Thoracic aorta (tissue), 2 donors: ENCODE results near the gene HYOU1. TPM values are rescaled to one million over a fixed set of nuclear protein-coding genes. Genes with fewer than 3 reads are reported as not detected.

Experiments used
- ATAC-seq: fragments of 150-250 bp; one replicate; pipeline ENCODE4 v1.8.0; 2017; ENCODE audit warnings: low read depth; ENCODE audit not compliant: insufficient number of reproducible peaks, low FRiP score
- DNase-seq: peaks from one replicate; pipeline ENCODE4 v3.0.0-alpha.2; 2020; ENCODE audit warnings: low spot score
- H3K27ac ChIP-seq, 2 donors: fragments of 200-600 bp; sonication (generic); 1 replicate in 1 of 2; 2 replicates in 1 of 2; pipeline ENCODE4 v1.5.1; 2016; ENCODE audit warnings: mild to moderate bottlenecking in 2 of 2, moderate library complexity in 2 of 2
- H3K27me3 ChIP-seq: fragments of 200-600 bp; sonication (generic); replicated peaks from 2 replicates; pipeline ENCODE4 v1.6.0; 2016; ENCODE audit warnings: mild to moderate bottlenecking; ENCODE audit not compliant: insufficient read depth
- H3K36me3 ChIP-seq: fragments of 200-600 bp; sonication (generic); one replicate; pipeline ENCODE4 v1.5.1; 2016
- H3K4me1 ChIP-seq, 2 donors: fragments of 200-600 bp; sonication (generic); 1 replicate in 1 of 2; 2 replicates in 1 of 2; pipeline versions ENCODE4 v1.5.1 to v1.6.0; 2016; ENCODE audit warnings: low read depth in 2 of 2, mild to moderate bottlenecking in 1 of 2; ENCODE audit not compliant: control insufficient read depth in 1 of 2
- H3K4me3 ChIP-seq: fragments of 200-600 bp; sonication (generic); 2 replicates; pipeline ENCODE4 v1.5.1; 2016; ENCODE audit warnings: mild to moderate bottlenecking
- H3K9me3 ChIP-seq: fragments of 200-600 bp; sonication (generic); 2 replicates; pipeline ENCODE4 v1.5.1; 2016
- total RNA-seq, 2 donors: library from RNA; depleted of rRNA; stranded (reverse); fragments of >200 nt; gene quantifications; one replicate each; pipeline versions ENCODE4 v1.1.0 to v1.2.3, GENCODE V29; 2016
- TF ChIP-seq, protein P1 (sequence below): fragments of 200-600 bp; sonication (generic); IDR thresholded peaks from one replicate; pipeline ENCODE4 v1.5.1; 2019; ENCODE audit warnings: antibody characterized with exemption

Gene HYOU1
- total RNA-seq, 2 donors from 2014 or later = 94.1 to 140 TPM

DNA sequence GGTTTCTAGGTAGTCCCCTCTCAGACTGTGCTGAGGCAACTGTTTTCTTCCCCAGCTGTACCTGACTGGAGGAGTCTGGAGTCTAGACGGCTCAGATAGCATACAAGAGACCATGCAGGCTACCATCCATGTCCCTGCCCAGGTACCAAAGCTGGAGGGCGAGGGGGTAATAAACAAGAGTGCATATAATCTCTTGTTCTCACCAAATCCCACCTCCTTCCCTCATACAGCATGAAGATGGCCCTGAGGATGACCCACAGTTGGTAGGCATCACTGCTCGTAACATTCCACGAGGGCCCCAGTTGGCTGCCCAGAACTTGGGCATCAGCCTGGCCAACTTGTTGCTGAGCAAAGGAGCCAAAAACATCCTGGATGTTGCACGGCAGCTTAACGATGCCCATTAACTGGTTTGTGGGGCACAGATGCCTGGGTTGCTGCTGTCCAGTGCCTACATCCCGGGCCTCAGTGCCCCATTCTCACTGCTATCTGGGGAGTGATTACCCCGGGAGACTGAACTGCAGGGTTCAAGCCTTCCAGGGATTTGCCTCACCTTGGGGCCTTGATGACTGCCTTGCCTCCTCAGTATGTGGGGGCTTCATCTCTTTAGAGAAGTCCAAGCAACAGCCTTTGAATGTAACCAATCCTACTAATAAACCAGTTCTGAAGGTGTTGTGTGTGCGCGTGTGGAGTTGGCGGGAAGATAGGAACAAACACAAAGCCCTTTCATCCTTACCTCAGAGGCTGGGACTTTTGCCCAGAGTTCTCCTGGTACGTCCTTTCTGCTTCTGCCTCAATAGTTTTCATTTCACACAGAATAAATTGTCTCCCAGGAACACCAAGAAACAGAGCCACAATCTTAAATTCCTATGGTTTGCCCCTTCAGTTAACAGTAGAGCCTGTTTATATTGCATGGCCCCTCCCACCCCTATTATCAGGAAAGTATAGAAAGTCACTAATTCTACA is 36.2 kb upstream of the HYOU1 start:
- H3K9me3 ChIP-seq = no peaks in the 10 kb centered on the region
- peak overlapping the region; percentile 86 for H3K4me3 ChIP-seq
- ATAC-seq (no peak), DNase-seq (no peak)
- TF ChIP-seq, protein P1, sequence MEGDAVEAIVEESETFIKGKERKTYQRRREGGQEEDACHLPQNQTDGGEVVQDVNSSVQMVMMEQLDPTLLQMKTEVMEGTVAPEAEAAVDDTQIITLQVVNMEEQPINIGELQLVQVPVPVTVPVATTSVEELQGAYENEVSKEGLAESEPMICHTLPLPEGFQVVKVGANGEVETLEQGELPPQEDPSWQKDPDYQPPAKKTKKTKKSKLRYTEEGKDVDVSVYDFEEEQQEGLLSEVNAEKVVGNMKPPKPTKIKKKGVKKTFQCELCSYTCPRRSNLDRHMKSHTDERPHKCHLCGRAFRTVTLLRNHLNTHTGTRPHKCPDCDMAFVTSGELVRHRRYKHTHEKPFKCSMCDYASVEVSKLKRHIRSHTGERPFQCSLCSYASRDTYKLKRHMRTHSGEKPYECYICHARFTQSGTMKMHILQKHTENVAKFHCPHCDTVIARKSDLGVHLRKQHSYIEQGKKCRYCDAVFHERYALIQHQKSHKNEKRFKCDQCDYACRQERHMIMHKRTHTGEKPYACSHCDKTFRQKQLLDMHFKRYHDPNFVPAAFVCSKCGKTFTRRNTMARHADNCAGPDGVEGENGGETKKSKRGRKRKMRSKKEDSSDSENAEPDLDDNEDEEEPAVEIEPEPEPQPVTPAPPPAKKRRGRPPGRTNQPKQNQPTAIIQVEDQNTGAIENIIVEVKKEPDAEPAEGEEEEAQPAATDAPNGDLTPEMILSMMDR = no peak
- peak overlapping the region; percentile 88 to 95 for H3K27ac ChIP-seq
- no peaks in the 10 kb centered on the region for H3K27me3 ChIP-seq
- H3K4me1 ChIP-seq = peaks cover 16 to 23% of the 10 kb centered on the region in 2 donors
- peaks cover 18% of the 10 kb centered on the region for H3K36me3 ChIP-seq

DNA sequence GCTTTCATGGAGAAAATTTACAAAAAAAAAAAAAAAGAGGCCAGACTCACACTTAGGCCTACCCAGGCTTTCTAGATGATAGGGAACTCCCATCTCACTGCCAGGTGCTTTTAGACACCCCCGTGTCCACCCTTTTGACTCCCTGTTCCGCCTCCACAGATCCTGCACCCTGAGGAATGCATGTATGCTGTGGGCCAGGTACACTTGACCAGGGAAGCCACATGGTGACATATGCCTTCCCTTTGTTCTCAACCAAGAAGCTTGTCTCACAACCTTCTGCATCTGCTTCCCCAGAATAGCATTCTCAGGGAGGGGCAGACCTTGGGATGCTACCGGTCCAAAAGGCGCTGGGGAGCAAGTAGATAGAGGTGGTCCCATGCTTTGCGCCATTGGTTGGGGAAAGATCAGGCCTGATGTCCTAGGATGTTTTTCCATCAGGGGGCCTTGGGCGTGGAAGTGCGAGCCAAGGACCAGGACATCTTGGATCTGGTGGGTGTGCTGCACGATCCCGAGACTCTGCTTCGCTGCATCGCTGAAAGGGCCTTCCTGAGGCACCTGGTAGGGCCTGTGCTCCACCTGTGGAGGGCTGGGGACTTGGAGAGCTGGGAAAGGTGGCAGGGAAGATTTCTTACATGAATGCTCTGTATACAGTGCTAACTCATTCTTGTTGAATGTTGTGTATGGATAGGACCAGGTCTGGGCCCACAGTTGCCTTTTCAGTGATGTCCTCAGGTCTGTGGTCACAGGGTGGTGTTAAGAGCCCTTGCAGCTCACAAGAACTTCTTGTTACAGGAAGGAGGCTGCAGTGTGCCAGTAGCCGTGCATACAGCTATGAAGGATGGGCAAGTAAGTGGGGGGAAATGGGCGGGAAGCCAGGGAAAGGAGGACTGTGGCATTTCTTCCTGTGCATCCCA is 35.2 kb upstream of the HYOU1 start:
- H3K4me1 ChIP-seq = peaks cover 16 to 23% of the 10 kb centered on the region in 2 donors
- H3K27ac ChIP-seq = peak overlapping the region in 1 of 2 donors; percentile 88
- ATAC-seq (no peak), DNase-seq (no peak)
- no peaks in the 10 kb centered on the region for H3K9me3 ChIP-seq
- no peaks in the 10 kb centered on the region for H3K27me3 ChIP-seq
- no peak overlapping the region for H3K4me3 ChIP-seq
- H3K36me3 ChIP-seq = peaks cover 9% of the 10 kb centered on the region
- TF ChIP-seq, protein P1 = no peak

DNA sequence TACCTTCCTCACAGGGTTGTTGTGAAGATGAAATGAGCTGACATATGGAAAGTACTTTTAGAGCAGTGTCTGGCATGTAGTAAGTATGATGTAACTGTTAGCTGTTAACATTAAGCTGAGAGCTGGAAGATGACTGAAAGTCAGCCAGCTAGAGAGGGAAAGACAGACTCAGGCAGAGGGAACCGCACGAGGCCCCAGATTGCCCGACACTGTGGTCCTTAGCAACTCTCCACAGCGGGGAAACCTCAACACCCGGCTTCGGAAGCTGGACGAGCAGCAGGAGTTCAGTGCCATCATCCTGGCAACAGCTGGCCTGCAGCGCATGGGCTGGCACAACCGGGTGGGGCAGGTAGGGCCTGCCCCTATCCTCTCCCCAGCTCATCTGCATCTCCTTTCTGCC is 34.2 kb upstream of the HYOU1 start:
- Histone ChIP-seq H3K9me3 (no peaks in the 10 kb centered on the region), H3K4me3 (no peak overlapping the region), H3K4me1 (peaks cover 16 to 24% of the 10 kb centered on the region in 2 donors), H3K36me3 (no peaks in the 10 kb centered on the region), H3K27me3 (no peaks in the 10 kb centered on the region), H3K27ac (no peak overlapping the region)
- ATAC-seq = no peak
- TF ChIP-seq, protein P1 = no peak
- no peak for DNase-seq

DNA sequence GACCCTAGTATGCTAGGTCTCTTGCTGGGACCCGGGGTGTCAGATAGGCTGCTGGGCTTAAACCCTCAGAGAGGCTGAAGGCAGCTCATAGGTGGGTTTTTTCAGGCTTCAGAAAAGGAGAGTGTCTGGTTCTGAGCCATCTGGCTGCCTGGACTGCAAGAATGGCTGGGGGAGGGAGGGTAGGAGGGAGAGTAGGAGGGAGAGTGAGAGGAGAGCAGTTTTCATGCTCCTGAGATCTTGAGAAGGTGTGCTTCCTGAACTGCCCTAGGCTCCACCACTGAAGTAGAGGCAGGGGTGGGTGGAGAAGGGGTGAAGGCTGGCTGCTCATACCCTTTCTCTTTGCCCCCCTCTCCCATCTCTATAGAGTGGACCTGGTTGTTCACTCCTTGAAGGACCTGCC is 32.3 kb upstream of the HYOU1 start:
- Histone ChIP-seq H3K27ac (no peak overlapping the region), H3K4me3 (no peak overlapping the region), H3K36me3 (no peaks in the 10 kb centered on the region), H3K4me1 (peaks cover 16 to 32% of the 10 kb centered on the region in 2 donors), H3K27me3 (no peaks in the 10 kb centered on the region), H3K9me3 (no peaks in the 10 kb centered on the region)
- TF ChIP-seq, protein P1 = no peak
- DNase-seq = no peak
- ATAC-seq = no peak

DNA sequence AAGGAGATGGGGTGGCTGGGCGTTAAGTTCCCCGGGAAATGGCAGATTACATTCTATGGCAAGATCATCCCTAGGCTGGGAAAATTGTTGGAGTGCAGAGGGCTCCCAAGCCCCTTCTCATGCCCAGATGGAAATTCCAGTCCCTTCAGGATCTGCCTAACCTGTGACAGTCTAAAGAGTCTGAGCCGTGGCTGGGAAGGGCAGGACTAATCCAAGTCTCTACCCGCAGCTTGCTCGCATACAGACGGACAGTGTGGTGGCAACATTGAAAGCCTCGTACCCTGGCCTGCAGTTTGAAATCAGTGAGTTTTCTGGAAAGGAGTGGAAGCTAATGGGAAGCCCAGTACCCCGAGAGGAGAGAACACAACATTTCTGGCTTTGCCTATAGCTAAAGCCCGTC is 31.4 kb upstream of the HYOU1 start:
- no peak for ATAC-seq
- H3K4me3 ChIP-seq = no peak overlapping the region
- no peaks in the 10 kb centered on the region for H3K36me3 ChIP-seq
- H3K9me3 ChIP-seq = no peaks in the 10 kb centered on the region
- TF ChIP-seq, protein P1 = no peak
- H3K27ac ChIP-seq = no peak overlapping the region
- no peaks in the 10 kb centered on the region for H3K27me3 ChIP-seq
- H3K4me1 ChIP-seq = peaks cover 12 to 28% of the 10 kb centered on the region in 2 donors
- DNase-seq = no peak
